Endothelial cell of umbilical vein (primary cell): Measurements from ENCODE around the gene FAM53A. TPM values are rescaled to one million over a fixed set of nuclear protein-coding genes. Genes with fewer than 3 reads are reported as not detected.

ENCODE experiments used
- BruUV-seq: library from RNA; stranded (reverse); fragments of 400-500 nt; replicated peaks from 2 replicates; lab custom pipeline; 2021; lab: Mats Ljungman, UMichigan
- CTCF ChIA-PET: fragments of 300-600, 350-600 bp; sonication (Branson Sonifier 250); formaldehyde crosslinking; loops from one replicate; lab custom pipeline; 2021; ENCODE audit warnings: antibody characterized with exemption, inconsistent platforms; lab: Charles Lee
- POLR2A ChIA-PET: fragments of 300-600, 350-600 bp; sonication (Branson Sonifier 250); formaldehyde crosslinking; loops from one replicate; lab custom pipeline; 2021; ENCODE audit warnings: antibody characterized with exemption, inconsistent platforms; lab: Charles Lee
- DNase-seq: peaks from one replicate; pipeline ENCODE4 v3.0.0-alpha.2; 2011; ENCODE audit warnings: low read depth, low spot score
- FAIRE-seq: peaks from 2 replicates; lab custom pipeline; 2011; peaks lifted over from hg19 to GRCh38; lab: Jason Lieb, UNC
- H2AFZ ChIP-seq: 2 replicates; pipeline ENCODE4 v1.6.0; 2012; ENCODE audit warnings: low read depth, low read length, control low read depth, inconsistent platforms
- H3K27ac ChIP-seq: 2 replicates; pipeline ENCODE4 v1.5.1; 2011; ENCODE audit warnings: low read depth, mild to moderate bottlenecking, control low read depth, low read length, moderate library complexity; ENCODE audit not compliant: insufficient read depth
- H3K27me3 ChIP-seq, 2 experiments: 2 replicates each; pipeline versions ENCODE4 v1.6.0 to v1.6.1; 2011; ENCODE audit warnings: low read length in 2 of 2, mixed read lengths in 1 of 2; ENCODE audit not compliant: control insufficient read depth in 2 of 2, insufficient read depth in 2 of 2
- H3K36me3 ChIP-seq, 2 experiments: 2 replicates in 1 of 2; 3 replicates in 1 of 2; pipeline ENCODE4 v1.5.1; 2011; ENCODE audit warnings: low read length in 2 of 2, mild to moderate bottlenecking in 1 of 2, moderate library complexity in 1 of 2; ENCODE audit not compliant: control insufficient read depth in 2 of 2, insufficient read depth in 2 of 2; ENCODE audit errors: extremely low read depth in 1 of 2
- H3K4me1 ChIP-seq: 3 replicates; pipeline ENCODE4 v1.5.1; 2011; ENCODE audit warnings: mild to moderate bottlenecking, low read length; ENCODE audit not compliant: control insufficient read depth, insufficient read depth; ENCODE audit errors: extremely low read depth
- H3K4me2 ChIP-seq: 2 replicates; pipeline ENCODE4 v1.6.1; 2011; ENCODE audit warnings: low read length, control low read depth, mixed read lengths; ENCODE audit not compliant: insufficient read depth
- H3K4me3 ChIP-seq, 3 experiments: fragments of 200-600 bp in 1 of 3; sonication (generic), shearing (Covaris generic) in 1 of 3; replicated peaks in 1 of 3; 2 replicates each; pipeline ENCODE4 v1.5.1; 2011 to 2016; ENCODE audit warnings: control low read depth in 3 of 3, low read length in 3 of 3, mild to moderate bottlenecking in 2 of 3, inconsistent platforms in 1 of 3, low read depth in 1 of 3, moderate library complexity in 1 of 3; ENCODE audit not compliant: insufficient read depth in 1 of 3
- H3K79me2 ChIP-seq: 2 replicates; pipeline ENCODE4 v1.6.0; 2012; ENCODE audit warnings: low read length, inconsistent platforms; ENCODE audit not compliant: control insufficient read depth, insufficient read depth
- H3K9ac ChIP-seq: replicated peaks from 2 replicates; pipeline ENCODE3; 2011; ENCODE audit warnings: low read length, control low read depth; ENCODE audit not compliant: insufficient read depth; ENCODE audit errors: extremely low read depth
- H3K9me1 ChIP-seq: replicated peaks from 3 replicates; pipeline ENCODE4 v1.6.0; 2011; ENCODE audit warnings: mild to moderate bottlenecking, low read length; ENCODE audit not compliant: control insufficient read depth, insufficient read depth; ENCODE audit errors: extremely low read depth
- H3K9me3 ChIP-seq: replicated peaks from 2 replicates; pipeline ENCODE4 v1.5.1; 2012; ENCODE audit warnings: low read length, inconsistent platforms; ENCODE audit not compliant: control insufficient read depth, insufficient read depth
- H4K20me1 ChIP-seq: replicated peaks from 2 replicates; pipeline ENCODE3; 2011; ENCODE audit warnings: mild to moderate bottlenecking, low read length; ENCODE audit not compliant: control insufficient read depth, insufficient read depth; ENCODE audit errors: extremely low read depth
- EZH2 ChIP-seq: IDR thresholded peaks from 2 replicates; pipeline ENCODE4 v1.6.1; 2012; ENCODE audit warnings: borderline replicate concordance, low read depth, mild to moderate bottlenecking, moderate library complexity, low read length, inconsistent platforms; ENCODE audit not compliant: severe bottlenecking
- FOS ChIP-seq: IDR thresholded peaks from 2 replicates; pipeline ENCODE4 v1.6.1; 2011; ENCODE audit warnings: mild to moderate bottlenecking, low read length, moderate library complexity, borderline replicate concordance; ENCODE audit not compliant: insufficient read depth
- GATA2 ChIP-seq: IDR thresholded peaks from 2 replicates; pipeline ENCODE4 v1.7.0; 2011; ENCODE audit warnings: low read depth, mild to moderate bottlenecking, moderate library complexity, mixed read lengths, low read length; ENCODE audit not compliant: insufficient read length, insufficient read depth
- JUN ChIP-seq: IDR thresholded peaks from 2 replicates; pipeline ENCODE4 v1.6.1; 2011; ENCODE audit warnings: borderline replicate concordance, low read depth; ENCODE audit not compliant: insufficient read length, insufficient read depth
- MYC ChIP-seq: IDR thresholded peaks from one replicate; pipeline ENCODE4 v1.6.1; 2011; ENCODE audit warnings: mild to moderate bottlenecking, low read depth, low read length
- POLR2A ChIP-seq: IDR thresholded peaks from 2 replicates; pipeline ENCODE4 v1.6.1; 2012; ENCODE audit warnings: low read depth, mild to moderate bottlenecking, control low read depth, low read length
- dilution Hi-C: fragments of 300-500 bp; cut with MboI; formaldehyde crosslinking; loops from one replicate; pipeline ENCODE4 v1.15.0; 2019; ENCODE audit warnings: low sequenced_read_pairs; ENCODE audit not compliant: extremely low pct_ligation_motif_present
- intact Hi-C: fragments of 100-400 bp; cut with micrococcal nuclease; formaldehyde crosslinking; loops from one replicate; pipeline ENCODE4 v1.10.0; 2022
- polyA plus RNA-seq, 4 experiments: library from polyadenylated mRNA; depleted of rRNA in 3 of 4; stranded (reverse) in 3 of 4; unstranded in 1 of 4; fragments of >200 nt; gene quantifications; 2 replicates each; pipeline versions ENCODE4 v1.2.1 to v1.2.3, GENCODE V29; 2011 to 2012; ENCODE audit warnings: missing spikeins in 1 of 4
- total RNA-seq: library from RNA; stranded (reverse); gene quantifications from 2 replicates; pipeline ENCODE4 v1.2.3, GENCODE V29; 2021
- TF ChIP-seq, protein P1 (sequence below), 2 donors: IDR thresholded peaks; 1 replicate in 1 of 2; 2 replicates in 1 of 2; pipeline ENCODE4 v1.5.1; 2011; ENCODE audit warnings: low read length in 2 of 2, mild to moderate bottlenecking in 2 of 2, moderate library complexity in 2 of 2, control low read depth in 1 of 2, inconsistent platforms in 1 of 2, low read depth in 1 of 2; ENCODE audit not compliant: insufficient read depth in 1 of 2; ENCODE audit errors: extremely low read depth in 1 of 2
- TF ChIP-seq, protein P2 (sequence below): IDR thresholded peaks from 2 replicates; pipeline ENCODE4 v1.6.1; 2011; ENCODE audit not compliant: insufficient read depth, insufficient read length

The FAM53A gene
- total and polyA plus RNA-seq, 2 donors (not counting 3 experiments of a cell fraction or from before 2014, with no cell fraction given): 1.3 to 1.7 TPM

DNA sequence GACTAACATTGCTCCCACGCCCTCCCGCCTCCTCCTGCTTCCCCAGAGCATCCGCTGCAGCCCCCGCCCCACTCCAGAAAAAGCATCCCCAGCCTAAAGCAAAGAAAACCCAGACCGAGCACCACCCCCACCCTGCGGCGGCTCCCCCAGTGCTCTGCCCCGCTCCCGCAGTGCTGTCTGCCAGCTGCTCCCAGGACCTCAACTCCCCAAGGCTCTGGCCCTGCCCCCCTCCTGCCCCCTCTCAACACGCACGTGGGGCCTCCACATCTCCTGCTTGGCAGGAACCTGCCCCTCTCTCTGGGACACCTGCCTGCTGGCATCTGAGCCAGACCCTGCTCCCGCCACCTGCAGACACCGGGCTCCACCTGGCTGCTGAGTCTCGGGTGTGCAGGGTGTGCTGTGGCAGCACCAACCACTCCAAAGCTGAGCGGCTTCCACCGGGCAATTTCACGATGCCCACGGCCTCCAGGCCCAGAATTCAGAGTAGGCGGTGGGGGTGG is 79.4 kb downstream of the FAM53A start:
- intact Hi-C loops (no loop called here), dilution Hi-C loops (no loop called here)
- POLR2A ChIA-PET: no interaction called here
- TF ChIP-seq EZH2: no peak
- no peak for TF ChIP-seq MYC
- TF ChIP-seq, protein P1, sequence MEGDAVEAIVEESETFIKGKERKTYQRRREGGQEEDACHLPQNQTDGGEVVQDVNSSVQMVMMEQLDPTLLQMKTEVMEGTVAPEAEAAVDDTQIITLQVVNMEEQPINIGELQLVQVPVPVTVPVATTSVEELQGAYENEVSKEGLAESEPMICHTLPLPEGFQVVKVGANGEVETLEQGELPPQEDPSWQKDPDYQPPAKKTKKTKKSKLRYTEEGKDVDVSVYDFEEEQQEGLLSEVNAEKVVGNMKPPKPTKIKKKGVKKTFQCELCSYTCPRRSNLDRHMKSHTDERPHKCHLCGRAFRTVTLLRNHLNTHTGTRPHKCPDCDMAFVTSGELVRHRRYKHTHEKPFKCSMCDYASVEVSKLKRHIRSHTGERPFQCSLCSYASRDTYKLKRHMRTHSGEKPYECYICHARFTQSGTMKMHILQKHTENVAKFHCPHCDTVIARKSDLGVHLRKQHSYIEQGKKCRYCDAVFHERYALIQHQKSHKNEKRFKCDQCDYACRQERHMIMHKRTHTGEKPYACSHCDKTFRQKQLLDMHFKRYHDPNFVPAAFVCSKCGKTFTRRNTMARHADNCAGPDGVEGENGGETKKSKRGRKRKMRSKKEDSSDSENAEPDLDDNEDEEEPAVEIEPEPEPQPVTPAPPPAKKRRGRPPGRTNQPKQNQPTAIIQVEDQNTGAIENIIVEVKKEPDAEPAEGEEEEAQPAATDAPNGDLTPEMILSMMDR (IDR thresholded peaks at IDR 0.05; ENCODE audit: extremely low read depth in 1 of 2, insufficient read depth in 1 of 2, low read depth in 1 of 2, low read length in 2 of 2): no peak
- TF ChIP-seq FOS: no peak
- TF ChIP-seq, protein P2, sequence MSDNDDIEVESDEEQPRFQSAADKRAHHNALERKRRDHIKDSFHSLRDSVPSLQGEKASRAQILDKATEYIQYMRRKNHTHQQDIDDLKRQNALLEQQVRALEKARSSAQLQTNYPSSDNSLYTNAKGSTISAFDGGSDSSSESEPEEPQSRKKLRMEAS: no peak
- TF ChIP-seq JUN: no peak
- TF ChIP-seq POLR2A: no peak
- no peak for TF ChIP-seq GATA2
- FAIRE-seq (no peak), DNase-seq (no peak)
- no TSS peak for BruUV-seq
- no peaks in the 10 kb centered on the region for H3K79me2 ChIP-seq
- no peaks in the 10 kb centered on the region for H3K9me1 ChIP-seq
- no peak overlapping the region for H3K4me2 ChIP-seq
- no peak overlapping the region for H3K27ac ChIP-seq
- no peaks in the 10 kb centered on the region for H3K27me3 ChIP-seq
- no peaks in the 10 kb centered on the region for H3K4me1 ChIP-seq
- no peak overlapping the region for H2AFZ ChIP-seq
- H3K9ac ChIP-seq: no peak overlapping the region
- CTCF ChIA-PET: no interaction called here
- H4K20me1 ChIP-seq: no peaks in the 10 kb centered on the region
- H3K4me3 ChIP-seq: no peak overlapping the region
- H3K9me3 ChIP-seq: no peaks in the 10 kb centered on the region
- no peaks in the 10 kb centered on the region for H3K36me3 ChIP-seq
